SH-SY5Y (cell line): ENCODE results near the gene GNAL.

ENCODE experiments used
- GATA2 ChIP-seq: IDR thresholded peaks from 2 replicates; pipeline ENCODE4 v1.6.1; 2011; ENCODE audit warnings: mild to moderate bottlenecking, low read depth, low read length
- GATA3 ChIP-seq: IDR thresholded peaks from 2 replicates; pipeline ENCODE4 v1.6.1; 2011; ENCODE audit warnings: low read depth, mild to moderate bottlenecking, low read length, moderate library complexity

Gene GNAL

DNA sequence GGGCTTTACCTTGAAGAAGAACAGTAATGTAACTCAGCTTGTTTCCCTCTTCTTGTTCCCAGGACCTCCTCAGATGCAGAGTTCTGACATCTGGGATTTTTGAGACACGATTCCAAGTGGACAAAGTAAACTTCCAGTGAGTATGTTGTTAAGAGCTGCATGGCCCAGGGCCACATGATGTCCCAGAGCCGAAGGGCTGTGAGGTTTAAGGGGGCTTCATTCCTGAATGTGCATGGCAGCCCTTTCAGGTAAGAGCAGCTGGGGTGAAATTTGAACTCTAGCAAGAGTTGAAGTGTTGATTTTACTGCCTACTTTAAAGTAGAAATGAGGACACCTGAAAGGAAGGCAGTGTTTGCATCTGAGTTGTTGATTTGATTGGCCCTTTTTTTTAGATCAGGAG is 175.4 kb downstream of the GNAL start:
- TF ChIP-seq GATA3 (no peak), GATA2 (no peak)

GRCh38 chr18:11865071-11865470 is 176.0 kb downstream of the GNAL start:
- no peak for TF ChIP-seq GATA2
- no peak for TF ChIP-seq GATA3

- TF ChIP-seq GATA3, result no peak
- TF ChIP-seq GATA2, result no peak
These were observed 177.3 kb downstream of the GNAL start for GRCh38 chr18:11866329-11866728.

DNA sequence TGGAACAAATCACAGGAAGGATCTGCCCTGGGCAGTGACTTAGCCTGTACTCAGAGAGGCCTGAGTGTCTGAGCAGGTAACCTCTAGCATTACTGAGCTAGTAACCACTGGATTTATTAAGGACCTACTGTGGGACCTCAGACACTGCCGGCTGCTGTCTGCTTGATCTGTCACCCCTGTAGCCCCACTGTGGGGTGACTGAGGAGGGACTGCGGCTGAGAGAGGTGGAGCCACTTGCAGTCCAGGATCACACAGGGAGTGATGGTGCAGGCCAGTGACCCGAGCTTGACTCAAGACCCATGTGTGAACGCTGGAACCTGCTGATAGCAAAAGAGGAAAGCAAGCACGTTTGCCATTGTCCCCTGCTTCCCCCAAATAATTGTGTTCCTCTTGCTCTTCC is 177.7 kb downstream of the GNAL start:
- TF ChIP-seq GATA2 (no peak), GATA3 (no peak)

- TF ChIP-seq GATA2, result no peak
- no peak for TF ChIP-seq GATA3
These were observed 179.2 kb downstream of the GNAL start for GRCh38 chr18:11868230-11868629.

DNA sequence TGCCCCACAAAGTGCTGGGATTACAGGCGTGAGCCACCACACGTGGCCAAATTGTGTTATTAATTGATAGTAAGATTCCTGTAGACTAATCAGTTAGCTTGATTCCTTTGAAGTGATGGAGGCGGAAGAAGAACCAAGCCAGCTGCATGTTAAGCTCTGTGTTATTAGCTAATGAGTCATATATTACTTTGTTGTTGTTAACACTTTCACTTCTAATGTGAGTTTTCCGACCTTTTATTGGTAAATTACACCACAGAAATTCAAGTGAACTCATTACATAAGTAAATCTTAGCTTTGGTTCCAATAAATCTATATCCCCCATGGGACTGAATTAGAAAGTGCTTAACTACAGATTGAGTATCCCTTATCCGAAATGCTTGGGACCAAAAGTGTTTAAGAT is 182.4 kb downstream of the GNAL start:
- TF ChIP-seq GATA2, result no peak
- TF ChIP-seq GATA3, result no peak

DNA sequence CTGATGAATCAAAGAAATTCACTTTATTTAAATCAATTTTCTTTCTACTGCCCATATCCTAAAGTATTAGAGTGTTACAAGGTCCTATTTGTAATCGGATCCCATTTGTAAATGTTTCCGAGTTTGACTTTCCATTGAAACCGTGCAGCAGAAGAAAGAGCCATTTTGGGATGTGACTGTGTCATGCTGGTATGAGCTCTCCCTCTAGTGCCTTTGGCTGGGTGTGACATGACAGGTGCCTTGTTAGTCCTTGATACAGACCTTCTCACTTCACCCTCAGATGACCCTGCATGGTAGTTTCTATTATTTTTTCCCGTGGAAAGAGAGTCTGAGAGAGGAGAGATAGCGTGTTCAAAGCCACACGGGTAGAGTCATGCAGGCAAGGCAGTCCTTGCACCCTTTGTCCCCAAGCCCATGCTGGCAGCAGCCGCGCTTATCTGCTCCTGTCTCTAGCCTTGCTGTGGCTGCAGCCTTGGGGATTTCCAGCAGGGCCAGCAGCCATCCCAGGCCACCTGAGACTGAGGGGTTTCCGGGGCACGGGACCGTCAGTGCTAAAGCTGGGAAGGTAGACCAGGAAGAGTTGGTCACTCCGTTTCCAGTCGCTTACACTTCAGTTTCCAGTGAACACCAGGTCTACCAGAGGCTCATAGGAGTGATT is 183.5 kb downstream of the GNAL start:
- no peak for TF ChIP-seq GATA3
- no peak for TF ChIP-seq GATA2

DNA sequence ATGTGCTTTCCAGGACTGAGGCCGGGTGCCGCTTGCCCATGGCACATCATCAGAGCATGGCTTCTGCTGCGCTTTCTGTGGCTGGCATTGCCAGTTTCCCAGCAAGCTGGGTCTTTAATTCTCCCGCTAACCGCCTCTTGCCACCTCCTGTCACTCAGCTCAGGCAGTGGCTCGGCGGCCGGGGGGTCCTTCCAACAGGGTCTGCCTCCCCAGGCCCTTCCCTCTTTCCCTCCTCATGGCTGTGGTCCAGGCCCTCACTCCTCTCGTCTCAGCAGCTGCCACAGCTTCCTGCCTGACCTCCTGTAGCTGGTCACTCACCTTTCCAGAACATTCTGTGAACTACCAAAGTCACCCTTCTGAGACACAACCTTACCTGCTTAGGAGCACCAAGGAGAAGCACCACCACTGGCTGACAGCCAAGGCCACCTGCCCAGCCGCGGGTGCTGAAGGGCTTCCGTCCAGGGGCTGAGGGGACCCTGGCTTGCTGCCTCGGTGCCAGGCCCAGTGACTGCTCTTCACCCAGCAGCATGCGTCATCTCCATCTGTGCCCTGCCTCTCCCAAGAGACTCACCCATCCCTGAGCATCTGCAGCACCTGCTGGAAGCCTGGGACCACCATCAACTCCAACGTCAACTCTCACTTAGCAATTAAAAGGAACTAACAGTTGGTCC is 184.7 kb downstream of the GNAL start:
- TF ChIP-seq GATA3, result no peak
- no peak for TF ChIP-seq GATA2

DNA sequence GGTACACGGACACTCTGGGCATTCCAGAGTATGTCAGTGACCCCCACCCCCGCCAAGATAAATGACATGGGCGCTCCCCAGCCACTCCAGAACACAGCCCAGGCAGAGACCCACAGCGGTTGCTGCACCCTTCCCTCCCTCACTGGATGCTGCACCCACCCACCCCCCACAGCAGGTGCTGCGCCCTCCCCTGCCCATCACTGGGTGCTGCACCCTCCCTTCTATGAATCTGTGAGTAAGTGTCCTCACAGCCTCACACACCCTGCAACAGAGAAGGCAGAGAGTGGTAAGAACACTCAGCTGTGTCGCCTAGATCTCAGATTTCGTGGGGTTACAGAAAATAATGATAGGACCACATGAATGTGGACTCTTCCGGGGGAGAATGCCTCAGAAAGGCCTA is 185.6 kb downstream of the GNAL start:
- TF ChIP-seq GATA3 (no peak), GATA2 (no peak)

- no peak for TF ChIP-seq GATA2
- TF ChIP-seq GATA3, result no peak
These were observed 188.6 kb downstream of the GNAL start for GRCh38 chr18:11877497-11878135.

- TF ChIP-seq GATA2, result no peak
- TF ChIP-seq GATA3, result no peak
These were observed 191.7 kb downstream of the GNAL start for GRCh38 chr18:11880586-11881304.

GRCh38 chr18:11882636-11883035 is 193.6 kb downstream of the GNAL start:
- TF ChIP-seq GATA2 (no peak), GATA3 (no peak)

DNA sequence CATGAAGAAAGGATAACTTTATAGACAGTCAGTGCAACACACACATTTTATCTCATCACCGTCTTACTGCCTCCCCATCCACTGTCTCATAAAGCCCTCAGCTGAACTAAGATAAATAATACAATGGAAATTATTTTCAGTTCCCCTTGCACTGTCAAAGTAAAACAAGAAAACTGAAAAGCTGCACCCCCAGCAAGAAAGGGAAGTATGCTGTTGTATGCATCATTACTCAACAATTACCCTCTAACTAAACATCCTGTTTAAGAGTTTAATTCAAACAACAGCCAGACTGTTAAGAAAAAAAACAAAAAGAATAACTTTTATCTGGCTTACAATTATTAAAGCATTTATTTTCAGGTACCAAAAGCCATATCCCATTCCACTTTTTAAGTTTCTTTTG is 194.1 kb downstream of the GNAL start:
- TF ChIP-seq GATA2, result no peak
- TF ChIP-seq GATA3, result no peak

GRCh38 chr18:11884396-11885030 is 195.4 kb downstream of the GNAL start:
- TF ChIP-seq GATA3, result no peak
